IPS-20b (cell line): ENCODE measurements around the gene KCNK4.
A peak's percentile ranks its signal among the peaks of the same experiment; 100 is the strongest.

ENCODE experiments used
- H3K27ac ChIP-seq: one replicate; pipeline ENCODE4 v1.5.1; 2013; ENCODE audit warnings: low read length
- H3K27me3 ChIP-seq: 2 replicates; pipeline ENCODE4 v1.6.1; 2013; ENCODE audit warnings: mild to moderate bottlenecking, low read length, inconsistent platforms; ENCODE audit not compliant: insufficient read depth
- H3K36me3 ChIP-seq: 2 replicates; pipeline ENCODE4 v1.6.1; 2013; ENCODE audit warnings: low read depth, mild to moderate bottlenecking, inconsistent platforms, low read length, moderate library complexity; ENCODE audit not compliant: insufficient read depth
- H3K4me1 ChIP-seq: 2 replicates; pipeline ENCODE4 v1.6.1; 2013; ENCODE audit warnings: mild to moderate bottlenecking, control low read depth, inconsistent platforms, low read length, moderate library complexity; ENCODE audit not compliant: insufficient read depth
- H3K4me3 ChIP-seq: 2 replicates; pipeline ENCODE4 v1.5.1; 2013; ENCODE audit warnings: mild to moderate bottlenecking, low read length, inconsistent platforms
- H3K9ac ChIP-seq: 2 replicates; pipeline ENCODE4 v1.6.1; 2013; ENCODE audit warnings: low read depth, mild to moderate bottlenecking, inconsistent platforms, low read length, moderate library complexity
- H3K9me3 ChIP-seq: 2 replicates; pipeline ENCODE4 v1.6.1; 2013; ENCODE audit warnings: mild to moderate bottlenecking, low read depth, low read length, inconsistent platforms; ENCODE audit not compliant: insufficient read depth

KCNK4 gene

DNA sequence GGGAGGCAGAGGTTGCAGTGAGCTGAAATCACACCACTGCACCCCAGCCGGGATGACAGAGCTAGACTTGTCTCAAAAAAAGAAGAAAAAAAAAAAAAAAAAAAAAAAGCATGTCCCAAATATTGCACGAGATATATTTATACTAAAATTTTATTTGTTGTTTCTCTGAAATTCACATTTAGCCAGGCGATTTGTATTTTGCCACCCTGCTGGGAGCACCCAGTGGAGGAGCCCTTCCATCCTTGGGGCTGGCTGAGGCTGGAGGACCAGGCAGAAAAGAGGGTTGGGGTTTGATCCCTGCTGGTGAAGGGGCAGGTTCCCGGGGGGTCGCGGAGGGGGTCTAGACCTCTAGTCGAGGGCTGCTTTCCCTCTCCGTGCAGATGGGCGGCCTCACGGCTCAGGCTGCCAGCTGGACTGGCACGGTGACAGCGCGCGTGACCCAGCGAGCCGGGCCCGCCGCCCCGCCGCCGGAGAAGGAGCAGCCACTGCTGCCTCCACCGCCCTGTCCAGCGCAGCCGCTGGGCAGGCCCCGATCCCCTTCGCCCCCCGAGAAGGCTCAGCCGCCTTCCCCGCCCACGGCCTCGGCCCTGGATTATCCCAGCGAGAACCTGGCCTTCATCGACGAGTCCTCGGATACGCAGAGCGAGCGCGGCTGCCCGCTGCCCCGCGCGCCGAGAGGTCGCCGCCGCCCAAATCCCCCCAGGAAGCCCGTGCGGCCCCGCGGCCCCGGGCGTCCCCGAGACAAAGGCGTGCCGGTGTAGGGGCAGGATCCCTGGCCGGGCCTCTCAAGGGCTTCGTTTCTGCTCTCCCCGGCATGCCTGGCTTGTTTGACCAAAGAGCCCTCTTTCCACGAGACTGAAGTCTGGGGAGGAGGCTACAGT is 8.1 kb downstream of the KCNK4 start:
- no peak overlapping the region for H3K9ac ChIP-seq
- peaks cover 85% of the 10 kb centered on the region for H3K27me3 ChIP-seq
- no peaks in the 10 kb centered on the region for H3K36me3 ChIP-seq
- H3K9me3 ChIP-seq: no peaks in the 10 kb centered on the region
- H3K4me1 ChIP-seq: peaks cover 5% of the 10 kb centered on the region; the same call in 1 of the 2 replicates
- no peak overlapping the region for H3K4me3 ChIP-seq
- no peak overlapping the region for H3K27ac ChIP-seq

DNA sequence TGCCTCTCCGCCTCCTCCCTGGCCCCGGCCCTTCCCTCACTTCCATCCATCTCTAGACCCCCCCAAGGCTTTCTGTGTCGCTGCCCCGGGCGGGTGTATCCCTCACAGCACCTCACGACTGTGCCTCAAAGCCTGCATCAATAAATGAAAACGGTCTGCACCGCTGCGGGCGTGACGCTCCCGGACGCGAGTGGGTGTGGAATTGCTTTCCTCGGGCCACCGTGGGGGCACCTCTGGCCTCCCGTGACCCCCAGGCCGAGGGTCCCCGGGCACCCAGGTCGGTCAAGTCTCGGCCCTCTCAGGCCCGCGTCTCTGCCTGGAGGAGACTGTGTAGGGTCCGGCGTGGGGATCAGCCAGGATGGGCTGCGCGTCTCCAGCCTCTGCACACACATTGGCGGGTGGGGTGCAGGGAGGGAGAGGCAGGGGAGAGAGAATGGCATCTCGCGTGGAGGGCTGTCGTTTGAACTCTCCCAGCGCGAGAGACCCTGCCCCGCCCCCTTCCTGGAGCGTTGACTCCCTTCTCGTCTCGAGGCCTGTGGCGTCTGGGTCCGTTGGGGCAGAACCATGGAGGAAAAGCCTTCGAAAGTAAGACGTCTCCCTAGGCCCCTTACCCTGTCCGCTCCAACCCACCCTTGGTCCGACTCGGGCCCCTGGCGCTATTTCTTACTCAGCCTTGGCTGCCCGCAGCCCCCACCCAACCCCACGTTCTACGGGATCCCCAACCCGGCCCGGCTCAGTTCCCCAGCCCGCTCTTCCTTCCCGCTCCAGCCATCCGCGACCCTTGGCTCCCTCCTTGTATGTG is 8.9 kb downstream of the KCNK4 start, which contains the start of gene CATSPERZ:
TSS of gene CATSPERZ (plus strand) at position 512 of the 802 bp plus-strand sequence. CDS start at position 565, 53 bp downstream.
- Histone ChIP-seq H3K4me3 (peak within 1 kb of the TSS; percentile 43; the same call in 1 of the 2 replicates), H3K9ac (no peak within 1 kb of the TSS), H3K36me3 (no peaks in the 10 kb centered on the region), H3K27me3 (peaks cover 76% of the 10 kb centered on the region), H3K27ac (no peak within 1 kb of the TSS), H3K9me3 (no peaks in the 10 kb centered on the region), H3K4me1 (peaks cover 5% of the 10 kb centered on the region; the same call in 1 of the 2 replicates)

DNA sequence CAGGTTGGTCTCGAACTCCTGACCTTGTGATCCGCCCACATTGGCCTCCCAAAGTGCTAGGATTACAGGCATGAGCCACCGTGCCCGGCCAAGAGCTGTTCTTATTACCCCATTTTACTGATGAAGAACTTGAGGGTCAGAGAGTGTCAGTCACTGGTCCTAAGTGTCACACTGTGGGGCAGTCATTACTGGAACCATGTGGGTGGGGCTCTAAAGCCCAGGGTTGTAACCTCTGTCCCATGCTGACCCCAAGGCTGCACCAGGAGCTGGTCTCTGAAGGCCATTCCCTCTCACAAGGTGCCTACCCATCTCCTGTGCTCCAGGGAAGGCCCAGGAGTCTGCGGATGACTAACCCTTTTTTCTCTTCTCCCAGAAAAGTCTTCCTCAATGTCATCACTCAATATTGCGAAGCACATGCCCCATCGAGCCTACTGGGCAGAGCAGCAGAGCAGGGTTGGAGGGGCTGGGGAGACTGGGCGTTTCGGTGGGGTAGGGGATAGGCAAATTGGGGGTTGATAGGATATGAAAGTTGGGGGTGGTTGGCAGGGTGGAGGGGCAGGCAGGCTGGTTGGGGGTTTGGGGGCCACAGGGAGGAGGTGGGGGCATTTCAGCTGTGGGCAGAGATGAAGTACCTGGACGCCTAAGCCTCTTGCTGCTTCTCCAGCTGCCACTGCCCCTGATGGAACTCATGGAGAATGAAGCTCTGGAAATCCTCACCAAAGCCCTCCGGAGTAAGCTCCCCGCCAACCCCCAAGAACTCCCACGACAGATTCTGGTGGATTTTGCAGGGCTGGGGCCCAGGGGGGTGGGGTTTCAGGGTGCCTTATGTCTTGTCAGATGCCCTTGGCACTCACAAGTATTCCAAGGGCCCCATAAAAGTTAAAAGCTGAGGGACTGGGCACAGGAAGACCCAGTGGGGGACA is 12.3 kb downstream of the KCNK4 start:
- Histone ChIP-seq H3K4me1 (peaks cover 11% of the 10 kb centered on the region; the same call in 1 of the 2 replicates), H3K9ac (peak overlapping the region; percentile 96; the same call in 1 of the 2 replicates), H3K9me3 (no peaks in the 10 kb centered on the region), H3K27ac (no peak overlapping the region), H3K4me3 (peak overlapping the region; percentile 88; the same call in 1 of the 2 replicates), H3K27me3 (peaks cover 43% of the 10 kb centered on the region), H3K36me3 (peaks cover 5% of the 10 kb centered on the region; the same call in 1 of the 2 replicates)

DNA sequence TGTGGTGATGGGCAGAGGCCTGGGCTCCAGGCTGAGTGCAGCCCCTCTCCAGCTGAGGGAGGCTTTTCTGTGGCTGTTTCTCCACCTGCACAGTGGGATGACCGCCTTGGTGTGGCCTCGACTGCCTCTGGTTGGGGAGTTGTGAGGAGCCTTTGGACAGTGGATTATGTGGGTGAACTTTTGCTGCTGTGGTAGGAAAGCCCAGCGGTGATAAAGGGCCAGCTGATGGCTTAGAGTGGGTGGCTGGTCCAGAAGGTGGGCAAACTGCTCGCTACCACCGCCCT is 12.9 kb downstream of the KCNK4 start:
- Histone ChIP-seq H3K9ac (peak overlapping the region; percentile 96; the same call in 1 of the 2 replicates), H3K27ac (no peak overlapping the region), H3K9me3 (no peaks in the 10 kb centered on the region), H3K4me1 (peaks cover 11% of the 10 kb centered on the region; the same call in 1 of the 2 replicates), H3K4me3 (peak overlapping the region; percentile 88), H3K36me3 (peaks cover 5% of the 10 kb centered on the region; the same call in 1 of the 2 replicates), H3K27me3 (peaks cover 37% of the 10 kb centered on the region)

DNA sequence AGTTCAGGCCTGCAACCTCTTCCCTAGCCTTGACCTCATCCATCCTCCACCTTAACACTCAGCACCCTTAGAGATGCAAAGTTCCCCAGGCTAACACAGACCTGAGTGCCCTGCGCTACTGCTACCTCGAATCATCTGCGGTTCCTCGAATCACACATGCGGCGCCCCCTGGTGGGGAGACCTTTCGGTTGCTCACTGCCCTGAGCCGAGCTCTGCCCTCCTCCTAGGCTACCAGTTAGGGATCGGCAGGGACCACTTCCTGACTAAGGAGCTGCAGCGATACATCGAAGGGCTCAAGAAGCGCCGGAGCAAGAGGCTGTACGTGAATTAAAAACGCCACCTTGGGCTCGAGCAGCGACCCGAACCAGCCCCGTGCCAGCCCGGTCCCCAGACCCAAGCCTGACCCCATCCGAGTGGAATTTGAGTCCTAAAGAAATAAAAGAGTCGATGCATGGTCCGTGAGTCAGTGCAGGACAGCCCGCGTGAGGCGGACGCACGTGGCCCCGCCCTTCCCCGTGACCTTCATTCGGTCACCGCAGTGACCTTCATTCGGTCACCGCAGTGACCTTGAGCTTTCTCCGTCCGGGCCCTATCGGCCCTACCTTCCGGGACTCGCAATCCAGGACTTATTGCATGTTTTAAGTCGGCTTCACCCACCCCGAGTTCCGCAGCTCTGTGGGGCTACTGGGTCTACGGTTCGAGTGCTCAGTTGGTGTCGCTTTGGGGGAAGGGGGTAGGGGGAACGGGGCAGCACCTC is 13.4 kb downstream of the KCNK4 start:
- Histone ChIP-seq H3K4me3 (peak overlapping the region; percentile 88), H3K36me3 (peaks cover 5% of the 10 kb centered on the region; the same call in 1 of the 2 replicates), H3K9me3 (no peaks in the 10 kb centered on the region), H3K27ac (peak overlapping the region; percentile 95), H3K4me1 (peaks cover 11% of the 10 kb centered on the region; the same call in 1 of the 2 replicates), H3K9ac (peak overlapping the region; percentile 96), H3K27me3 (peaks cover 32% of the 10 kb centered on the region)

DNA sequence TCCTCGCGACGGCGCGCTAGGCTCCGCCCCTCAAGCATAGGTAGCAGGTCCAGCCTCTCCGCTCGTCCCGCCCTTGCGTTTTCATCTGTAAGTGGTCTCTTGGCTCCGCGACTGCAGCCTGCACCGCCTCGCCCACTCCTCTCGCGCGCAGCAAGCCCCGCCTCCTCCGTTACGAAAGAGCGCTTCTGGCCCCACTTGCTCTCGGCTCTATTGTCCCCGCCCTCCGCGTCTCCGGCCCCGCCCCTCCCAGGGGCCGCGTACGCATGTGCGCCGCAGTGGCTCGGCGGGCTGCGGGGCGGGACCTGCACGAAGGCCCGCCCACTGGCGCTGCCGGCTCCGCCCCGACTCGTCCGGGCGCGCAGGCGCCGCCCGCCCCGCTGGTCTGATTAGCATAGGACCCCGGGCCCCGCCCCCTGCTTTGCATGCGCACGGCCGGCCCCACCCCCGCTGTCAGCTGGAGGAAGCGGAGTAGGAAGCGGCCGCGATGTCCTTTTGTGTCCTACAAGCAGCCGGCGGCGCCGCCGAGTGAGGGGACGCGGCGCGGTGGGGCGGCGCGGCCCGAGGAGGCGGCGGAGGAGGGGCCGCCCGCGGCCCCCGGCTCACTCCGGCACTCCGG is 14.1 kb downstream of the KCNK4 start, which contains the start of gene ESRRA:
TSS of gene ESRRA (plus strand) at position 450 of the 616 bp plus-strand sequence. CDS start 1,656 bp downstream, outside the sequence.
- Histone ChIP-seq H3K27ac (peak within 1 kb of the TSS; percentile 95), H3K27me3 (peaks cover 25% of the 10 kb centered on the region), H3K9ac (peak within 1 kb of the TSS; percentile 96), H3K4me1 (peaks cover 11% of the 10 kb centered on the region; the same call in 1 of the 2 replicates), H3K4me3 (peak within 1 kb of the TSS; percentile 92), H3K9me3 (no peaks in the 10 kb centered on the region), H3K36me3 (peaks cover 5% of the 10 kb centered on the region; the same call in 1 of the 2 replicates)

DNA sequence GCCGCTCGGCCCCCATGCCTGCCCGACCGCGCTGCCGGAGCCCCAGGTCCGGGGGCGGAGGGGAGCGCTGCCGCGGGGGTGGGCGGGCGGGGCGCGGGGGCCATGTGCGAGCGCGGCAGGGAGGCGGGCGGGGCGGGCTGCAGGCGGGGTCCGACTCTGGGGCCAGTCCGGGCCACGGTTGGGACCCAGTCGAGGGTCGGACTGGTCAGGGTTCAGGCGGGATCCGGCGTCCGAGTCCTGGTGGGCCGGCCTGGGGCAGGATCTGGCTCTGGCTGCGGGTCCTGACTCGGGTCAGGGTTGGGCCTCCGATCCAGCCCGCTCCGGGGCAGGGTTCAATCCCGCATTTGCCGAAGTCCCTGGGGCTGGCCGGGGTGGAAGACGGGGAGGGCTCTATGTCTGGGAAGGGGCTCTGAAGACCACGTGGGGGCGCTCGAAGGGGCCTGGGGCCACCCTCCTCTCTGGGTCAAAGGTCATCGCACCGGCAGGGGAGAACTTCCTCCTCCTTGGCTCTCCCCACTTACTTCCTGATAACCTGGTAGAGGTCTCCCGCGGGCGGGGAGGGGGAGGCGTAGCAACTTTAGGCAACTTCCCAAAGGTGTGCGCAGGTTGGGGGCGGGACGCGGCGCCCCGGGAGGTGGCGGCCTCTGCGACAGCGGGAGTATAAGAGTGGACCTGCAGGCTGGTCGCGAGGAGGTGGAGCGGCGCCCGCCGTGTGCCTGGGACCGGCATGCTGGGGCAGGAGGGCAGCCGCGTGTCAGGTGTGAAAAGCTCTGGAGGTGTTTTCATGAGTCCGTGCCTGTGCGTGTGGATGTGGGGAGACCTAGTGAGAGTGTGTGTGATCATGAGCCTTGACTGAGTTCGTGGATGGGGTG is 14.8 kb downstream of the KCNK4 start:
- H3K9me3 ChIP-seq: no peaks in the 10 kb centered on the region
- H3K4me3 ChIP-seq: peak overlapping the region; percentile 92
- H3K9ac ChIP-seq: peak overlapping the region; percentile 89
- H3K27me3 ChIP-seq: peaks cover 18% of the 10 kb centered on the region
- peaks cover 5% of the 10 kb centered on the region; the same call in 1 of the 2 replicates for H3K36me3 ChIP-seq
- H3K27ac ChIP-seq: peak overlapping the region; percentile 81
- H3K4me1 ChIP-seq: peaks cover 11% of the 10 kb centered on the region; the same call in 1 of the 2 replicates

DNA sequence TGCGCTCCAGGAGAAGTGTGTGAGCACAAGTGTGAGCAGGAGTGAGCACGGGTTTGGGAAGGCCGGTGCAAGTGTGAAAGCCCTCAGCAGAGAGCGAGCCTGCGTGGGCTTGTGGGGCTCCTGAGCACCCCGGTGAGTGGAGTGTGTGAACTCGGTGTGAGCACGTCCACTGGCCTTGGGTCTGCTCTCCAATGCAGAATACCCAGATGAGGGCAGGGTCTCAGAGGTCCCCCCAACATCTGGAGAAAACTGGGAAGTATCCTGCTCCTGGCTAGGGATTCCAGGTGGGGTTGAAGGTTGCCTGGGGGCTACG is 15.4 kb downstream of the KCNK4 start:
- peaks cover 11% of the 10 kb centered on the region; the same call in 1 of the 2 replicates for H3K4me1 ChIP-seq
- H3K9me3 ChIP-seq: no peaks in the 10 kb centered on the region
- H3K36me3 ChIP-seq: peaks cover 5% of the 10 kb centered on the region; the same call in 1 of the 2 replicates
- peak overlapping the region; percentile 92 for H3K4me3 ChIP-seq
- peak overlapping the region; percentile 89 for H3K9ac ChIP-seq
- peaks cover 12% of the 10 kb centered on the region for H3K27me3 ChIP-seq
- peak overlapping the region; percentile 81 for H3K27ac ChIP-seq

DNA sequence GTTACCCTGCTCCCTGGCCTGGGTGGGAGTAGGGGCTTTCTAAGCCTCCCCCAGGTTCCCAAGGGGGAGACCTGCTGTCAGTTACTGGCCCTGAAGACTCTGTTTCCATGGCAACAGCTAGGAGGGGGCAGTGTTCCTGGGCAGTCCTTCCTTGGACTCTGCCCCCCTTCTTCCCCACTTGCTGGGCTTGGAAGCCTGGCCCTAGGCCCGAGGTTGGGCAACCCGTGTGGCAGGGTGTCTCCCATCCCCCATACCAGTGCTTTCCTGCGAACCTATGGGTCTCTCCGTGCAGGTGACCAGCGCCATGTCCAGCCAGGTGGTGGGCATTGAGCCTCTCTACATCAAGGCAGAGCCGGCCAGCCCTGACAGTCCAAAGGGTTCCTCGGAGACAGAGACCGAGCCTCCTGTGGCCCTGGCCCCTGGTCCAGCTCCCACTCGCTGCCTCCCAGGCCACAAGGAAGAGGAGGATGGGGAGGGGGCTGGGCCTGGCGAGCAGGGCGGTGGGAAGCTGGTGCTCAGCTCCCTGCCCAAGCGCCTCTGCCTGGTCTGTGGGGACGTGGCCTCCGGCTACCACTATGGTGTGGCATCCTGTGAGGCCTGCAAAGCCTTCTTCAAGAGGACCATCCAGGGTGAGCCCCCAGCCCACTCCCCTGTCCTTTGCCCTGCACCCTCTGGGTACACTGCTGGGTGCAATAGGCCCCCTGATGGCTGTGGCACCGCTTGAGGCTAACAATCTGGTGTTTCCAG is 15.9 kb downstream of the KCNK4 start:
- H3K4me3 ChIP-seq: peak overlapping the region; percentile 92
- H3K9ac ChIP-seq: peak overlapping the region; percentile 89; the same call in 1 of the 2 replicates
- peaks cover 11% of the 10 kb centered on the region; the same call in 1 of the 2 replicates for H3K4me1 ChIP-seq
- H3K36me3 ChIP-seq: peaks cover 5% of the 10 kb centered on the region; the same call in 1 of the 2 replicates
- H3K27me3 ChIP-seq: peaks cover 6% of the 10 kb centered on the region; the same call in 1 of the 2 replicates
- no peaks in the 10 kb centered on the region for H3K9me3 ChIP-seq
- no peak overlapping the region for H3K27ac ChIP-seq
